Subcutaneous abdominal adipose tissue (tissue), 5 donors: ENCODE measurements around the gene PLAA.
A peak's percentile ranks its signal among the peaks of the same experiment; 100 is the strongest.

Source experiments
- H3K27ac ChIP-seq: one replicate; pipeline ENCODE4 v1.7.0; 2013; ENCODE audit warnings: low read depth, mild to moderate bottlenecking, inconsistent platforms, low read length, moderate library complexity
- H3K27me3 ChIP-seq, 5 donors: one replicate each; pipeline ENCODE4 v1.7.0; 2013; ENCODE audit warnings: low read length in 5 of 5, inconsistent platforms in 1 of 5; ENCODE audit not compliant: control insufficient read depth in 5 of 5, insufficient read depth in 4 of 5
- H3K36me3 ChIP-seq, 5 donors: one replicate each; pipeline ENCODE4 v1.7.0; 2013; ENCODE audit warnings: low read length in 5 of 5; ENCODE audit not compliant: control insufficient read depth in 5 of 5, insufficient read depth in 5 of 5
- H3K4me1 ChIP-seq, 5 donors: one replicate each; pipeline ENCODE4 v1.7.0; 2013; ENCODE audit warnings: low read length in 5 of 5, mild to moderate bottlenecking in 3 of 5, moderate library complexity in 1 of 5; ENCODE audit not compliant: control insufficient read depth in 5 of 5, insufficient read depth in 5 of 5
- H3K4me3 ChIP-seq, 5 donors: one replicate each; pipeline ENCODE4 v1.7.0; 2013; ENCODE audit warnings: low read length in 5 of 5, low read depth in 1 of 5
- H3K9ac ChIP-seq, 5 donors: one replicate each; pipeline ENCODE4 v1.7.0; 2013; ENCODE audit warnings: low read length in 5 of 5, mild to moderate bottlenecking in 4 of 5, moderate library complexity in 3 of 5
- H3K9me3 ChIP-seq, 5 donors: one replicate each; pipeline ENCODE4 v1.7.0; 2013; ENCODE audit warnings: low read length in 5 of 5; ENCODE audit not compliant: control insufficient read depth in 5 of 5
- donor health status: healthy.
- donor health status: healthy.
- donor health status: healthy.
- donor health status: healthy.
- donor health status: healthy.

The PLAA gene

GRCh38 chr9:26955222-26955903 lies 8.3 kb upstream of the PLAA start:
- H3K27me3 ChIP-seq: no peaks in the 10 kb centered on the region
- peak overlapping the region; percentile 81 for H3K27ac ChIP-seq
- no peaks in the 10 kb centered on the region for H3K9me3 ChIP-seq
- no peaks in the 10 kb centered on the region for H3K36me3 ChIP-seq
- H3K9ac ChIP-seq: peak overlapping the region; percentile 87 to 98 (median 93)
- H3K4me3 ChIP-seq: peak overlapping the region; percentile 77 to 96 (median 84)
- H3K4me1 ChIP-seq: peaks cover 5 to 21% (median 19%) of the 10 kb centered on the region in 5 donors

- no peaks in the 10 kb centered on the region for H3K9me3 ChIP-seq
- H3K36me3 ChIP-seq: no peaks in the 10 kb centered on the region
- H3K27ac ChIP-seq: peak overlapping the region; percentile 81
- H3K4me1 ChIP-seq: peaks cover 5 to 21% (median 19%) of the 10 kb centered on the region in 5 donors
- no peak overlapping the region for H3K4me3 ChIP-seq
- no peaks in the 10 kb centered on the region for H3K27me3 ChIP-seq
- no peak overlapping the region for H3K9ac ChIP-seq
Observed at GRCh38 chr9:26954050-26954508, 7.0 kb upstream of the PLAA start.

- H3K27ac ChIP-seq: no peak overlapping the region
- no peaks in the 10 kb centered on the region for H3K27me3 ChIP-seq
- H3K4me3 ChIP-seq: no peak overlapping the region
- H3K9me3 ChIP-seq: no peaks in the 10 kb centered on the region
- H3K36me3 ChIP-seq: no peaks in the 10 kb centered on the region
- no peak overlapping the region for H3K9ac ChIP-seq
- peaks cover 5 to 24% (median 22%) of the 10 kb centered on the region in 5 donors for H3K4me1 ChIP-seq
Observed at GRCh38 chr9:26951794-26952193, 4.8 kb upstream of the PLAA start.

- Histone ChIP-seq H3K4me3 (no peak overlapping the region), H3K27ac (no peak overlapping the region), H3K36me3 (no peaks in the 10 kb centered on the region), H3K9me3 (no peaks in the 10 kb centered on the region), H3K4me1 (peaks cover 11 to 26% (median 25%) of the 10 kb centered on the region in 5 donors), H3K9ac (no peak overlapping the region), H3K27me3 (no peaks in the 10 kb centered on the region)
Observed at GRCh38 chr9:26950521-26950920, 3.5 kb upstream of the PLAA start.

GRCh38 chr9:26949637-26950069 lies 2.6 kb upstream of the PLAA start:
- H3K4me3 ChIP-seq: no peak overlapping the region
- no peaks in the 10 kb centered on the region for H3K9me3 ChIP-seq

GRCh38 chr9:26947736-26948135 lies 694 bp upstream of the PLAA start:
- H3K27ac ChIP-seq: peak overlapping the region; percentile 97
- H3K9ac ChIP-seq: peak overlapping the region; percentile 11 to 99 (median 97)
- no peaks in the 10 kb centered on the region for H3K27me3 ChIP-seq
- H3K9me3 ChIP-seq: no peaks in the 10 kb centered on the region
- H3K4me3 ChIP-seq: peak overlapping the region; percentile 85 to 98 (median 97)
- H3K36me3 ChIP-seq: peaks cover 0 to 2% (median 0%) of the 10 kb centered on the region in 5 donors
- peaks cover 8 to 30% (median 26%) of the 10 kb centered on the region in 5 donors for H3K4me1 ChIP-seq

More at GRCh38 chr9:26949637-26950069, 2.6 kb upstream of the PLAA start:
- no peaks in the 10 kb centered on the region for H3K36me3 ChIP-seq
- H3K27me3 ChIP-seq: no peaks in the 10 kb centered on the region
- H3K27ac ChIP-seq: no peak overlapping the region
- no peak overlapping the region for H3K9ac ChIP-seq
- H3K4me1 ChIP-seq: peaks cover 8 to 25% (median 24%) of the 10 kb centered on the region in 5 donors

- peak overlapping the region; percentile 3 for H3K27ac ChIP-seq
- peak overlapping the region; percentile 90 to 98 (median 97) for H3K4me3 ChIP-seq
Observed at GRCh38 chr9:26945591-26945990, 1.5 kb downstream of the PLAA start.

GRCh38 chr9:26940779-26941178 lies 6.3 kb downstream of the PLAA start:
- Histone ChIP-seq H3K9ac (no peak overlapping the region), H3K27ac (no peak overlapping the region), H3K9me3 (peaks cover 0 to 10% (median 9%) of the 10 kb centered on the region in 5 donors), H3K27me3 (no peaks in the 10 kb centered on the region), H3K36me3 (peaks cover 0 to 3% (median 0%) of the 10 kb centered on the region in 5 donors), H3K4me3 (no peak overlapping the region), H3K4me1 (peaks cover 3 to 17% (median 15%) of the 10 kb centered on the region in 5 donors)

More at GRCh38 chr9:26945591-26945990, 1.5 kb downstream of the PLAA start:
- H3K36me3 ChIP-seq: peaks cover 0 to 2% (median 0%) of the 10 kb centered on the region in 5 donors
- H3K9me3 ChIP-seq: no peaks in the 10 kb centered on the region
- H3K4me1 ChIP-seq: peaks cover 8 to 30% (median 26%) of the 10 kb centered on the region in 5 donors
- H3K27me3 ChIP-seq: no peaks in the 10 kb centered on the region
- peak overlapping the region in 4 of 5 donors; percentile 94 to 99 (median 98) for H3K9ac ChIP-seq

- peaks cover 0 to 3% (median 0%) of the 10 kb centered on the region in 5 donors for H3K36me3 ChIP-seq
- no peaks in the 10 kb centered on the region for H3K27me3 ChIP-seq
- no peak overlapping the region for H3K4me3 ChIP-seq
- no peak overlapping the region for H3K27ac ChIP-seq
- peaks cover 0 to 10% (median 9%) of the 10 kb centered on the region in 5 donors for H3K9me3 ChIP-seq
- peaks cover 0 to 11% (median 9%) of the 10 kb centered on the region in 5 donors for H3K4me1 ChIP-seq
- H3K9ac ChIP-seq: no peak overlapping the region
Observed at GRCh38 chr9:26939955-26940711, 6.9 kb downstream of the PLAA start.
